Body of pancreas (tissue), 4 donors: ENCODE measurements around the gene RAB42. TPM values are rescaled to one million over a fixed set of nuclear protein-coding genes. Genes with fewer than 3 reads are reported as not detected.

Experiments used
- ATAC-seq: fragments of 150-250 bp; one replicate; pipeline ENCODE4 v1.9.1; 2016
- DNase-seq, 4 donors: peaks; one replicate each; pipeline ENCODE4 v3.0.0-alpha.2; 2019
- H3K27ac ChIP-seq, 4 donors: fragments of 200-600 bp; sonication (generic); 1 replicate in 3 of 4; 2 replicates in 1 of 4; pipeline versions ENCODE4 v1.5.1 to v1.6.1; 2016 to 2019; ENCODE audit warnings: mild to moderate bottlenecking in 1 of 4, mixed read lengths in 1 of 4, moderate library complexity in 1 of 4
- H3K27me3 ChIP-seq, 2 donors: fragments of 200-600 bp; sonication (generic); one replicate each; pipeline ENCODE4 v1.6.0; 2016; ENCODE audit warnings: mild to moderate bottlenecking in 1 of 2
- H3K36me3 ChIP-seq, 2 donors: fragments of 200-600 bp; sonication (generic); replicated peaks in 1 of 2; 2 replicates each; pipeline ENCODE4 v1.5.1; 2016; ENCODE audit warnings: low read depth in 2 of 2; ENCODE audit not compliant: insufficient read depth in 1 of 2
- H3K4me1 ChIP-seq: fragments of 200-600 bp; sonication (generic); one replicate; pipeline ENCODE4 v1.6.0; 2016
- H3K4me3 ChIP-seq, 2 donors: fragments of 200-600 bp; sonication (generic); 1 replicate in 1 of 2; 2 replicates in 1 of 2; pipeline ENCODE4 v1.5.1; 2016 to 2019
- H3K9me3 ChIP-seq, 3 donors: fragments of 200-600 bp; sonication (generic); 1 replicate in 2 of 3; 2 replicates in 1 of 3; pipeline ENCODE4 v1.5.1; 2016
- CTCF ChIP-seq, 7 experiments: fragments of 450-650 bp in 4 of 7; fragments of 200-600 bp in 3 of 7; sonication (generic) in 3 of 7; IDR thresholded peaks; one replicate each; pipeline ENCODE4 v1.5.1; 2016 to 2019; ENCODE audit warnings: antibody characterized with exemption in 7 of 7
- POLR2A ChIP-seq, 3 donors: fragments of 450-650 bp; IDR thresholded peaks; one replicate each; pipeline ENCODE4 v1.6.1; 2016; ENCODE audit warnings: antibody characterized with exemption in 3 of 3, mild to moderate bottlenecking in 2 of 3
- WGBS, 2 donors: methylation state at CpG; one replicate each; pipeline ENCODE4 v1.1.5; 2017; 5-methylcytosine and 5-hydroxymethylcytosine counted together
- intact Hi-C: fragments of 100-400 bp; cut with DNase I; formaldehyde crosslinking; loops from one replicate; pipeline ENCODE4 v1.15.1; 2023
- total RNA-seq, 2 donors: library from RNA; depleted of rRNA; stranded (reverse); fragments of >200 nt; gene quantifications; one replicate each; pipeline ENCODE4 v1.1.0, GENCODE V29; 2016

RAB42 gene
- total RNA-seq, 2 donors from 2014 or later, result 2.9 TPM; not detected in 1

- ATAC-seq, result no peak
Observed at GRCh38 chr1:28577738-28578536, 14.1 kb upstream of the RAB42 start.

GRCh38 chr1:28578696-28579218 is 13.3 kb upstream of the RAB42 start:
- Histone ChIP-seq H3K27ac (no peak overlapping the region), H3K27me3 (no peaks in the 10 kb centered on the region), H3K4me3 (no peak overlapping the region), H3K9me3 (no peaks in the 10 kb centered on the region), H3K4me1 (peaks cover 21% of the 10 kb centered on the region), H3K36me3 (peaks cover 5 to 13% of the 10 kb centered on the region in 2 donors)
- DNase-seq (no peak), ATAC-seq (no peak)
- WGBS, 2 donors, result 72 to 82% methylated on average over 6 of the region's 6 CpGs
- no peak for TF ChIP-seq POLR2A (IDR thresholded peaks at IDR 0.05)
- no peak for TF ChIP-seq CTCF (IDR thresholded peaks at IDR 0.05)
- intact Hi-C loops, result no loop called here

More at GRCh38 chr1:28577738-28578536, 14.1 kb upstream of the RAB42 start:
- Histone ChIP-seq H3K27ac (no peak overlapping the region), H3K27me3 (no peaks in the 10 kb centered on the region), H3K36me3 (peaks cover 5 to 13% of the 10 kb centered on the region in 2 donors), H3K9me3 (no peaks in the 10 kb centered on the region), H3K4me3 (no peak overlapping the region), H3K4me1 (peaks cover 21% of the 10 kb centered on the region)
- DNase-seq, result no peak
- WGBS, 2 donors, result 75 to 86% methylated on average over 6 of the region's 6 CpGs
- TF ChIP-seq POLR2A (IDR thresholded peaks at IDR 0.05) (peak in 1 of 3 donors; percentile 4), CTCF (IDR thresholded peaks at IDR 0.05) (peak in 1 of 7 experiments; percentile 8)
- intact Hi-C loops, result no loop called here

GRCh38 chr1:28579401-28579800 is 12.7 kb upstream of the RAB42 start:
- DNase-seq, result no peak
- Histone ChIP-seq H3K9me3 (no peaks in the 10 kb centered on the region), H3K27me3 (no peaks in the 10 kb centered on the region), H3K4me3 (no peak overlapping the region), H3K36me3 (peaks cover 5 to 13% of the 10 kb centered on the region in 2 donors), H3K27ac (no peak overlapping the region), H3K4me1 (peaks cover 21% of the 10 kb centered on the region)
- intact Hi-C loops, result no loop called here
- 81 to 93% methylated on average over 1 of the region's 1 CpG for WGBS, 2 donors
- TF ChIP-seq CTCF (IDR thresholded peaks at IDR 0.05) (no peak), POLR2A (IDR thresholded peaks at IDR 0.05) (no peak)
- ATAC-seq, result no peak

- Histone ChIP-seq H3K27ac (peak overlapping the region; percentile 70 to 88 (median 76)), H3K36me3 (peaks cover 4 to 13% of the 10 kb centered on the region in 2 donors), H3K4me3 (peak overlapping the region; percentile 46 to 60), H3K9me3 (no peaks in the 10 kb centered on the region), H3K4me1 (peaks cover 21% of the 10 kb centered on the region), H3K27me3 (no peaks in the 10 kb centered on the region)
- ATAC-seq, result peak; percentile 23
- intact Hi-C loops, result no loop called here
- 0 to 3% methylated on average over 18 to 26 of the region's 26 CpGs for WGBS, 2 donors
- TF ChIP-seq POLR2A (IDR thresholded peaks at IDR 0.05) (no peak), CTCF (IDR thresholded peaks at IDR 0.05) (no peak)
- peak; percentile 40 to 46 (median 45) for DNase-seq
Observed at GRCh38 chr1:28580722-28581530, 11.1 kb upstream of the RAB42 start.
